Breast epithelium (tissue), 4 donors: ENCODE measurements around the gene PYGB. TPM values are rescaled to one million over a fixed set of nuclear protein-coding genes. Genes with fewer than 3 reads are reported as not detected.

Experiments
- DNase-seq, 2 donors: peaks; one replicate each; pipeline ENCODE4 v3.0.0-alpha.2; 2019; ENCODE audit warnings: low spot score in 2 of 2
- H3K27ac ChIP-seq, 2 donors: fragments of 200-600 bp; sonication (generic) in 1 of 2; one replicate each; pipeline ENCODE4 v1.5.1; 2016 to 2019; ENCODE audit warnings: mild to moderate bottlenecking in 1 of 2
- H3K27me3 ChIP-seq, 2 donors: fragments of 200-600 bp; sonication (generic) in 1 of 2; one replicate each; pipeline versions ENCODE4 v1.5.1 to v1.6.0; 2017 to 2019; ENCODE audit warnings: control low read depth in 1 of 2, mild to moderate bottlenecking in 1 of 2
- H3K36me3 ChIP-seq: fragments of 200-600 bp; one replicate; pipeline ENCODE4 v1.5.1; 2019
- H3K4me1 ChIP-seq, 2 donors: fragments of 200-600 bp; sonication (generic); one replicate each; pipeline ENCODE4 v1.5.1; 2016 to 2019; ENCODE audit warnings: control low read depth in 1 of 2
- H3K4me3 ChIP-seq, 3 donors: fragments of 200-600 bp; sonication (generic); 1 replicate in 2 of 3; 2 replicates in 1 of 3; pipeline ENCODE4 v1.5.1; 2016 to 2019; ENCODE audit warnings: mild to moderate bottlenecking in 3 of 3, moderate library complexity in 2 of 3
- H3K9me3 ChIP-seq, 2 donors: fragments of 200-600 bp; sonication (generic) in 1 of 2; one replicate each; pipeline ENCODE4 v1.5.1; 2016 to 2019; ENCODE audit warnings: control low read depth in 1 of 2
- POLR2A ChIP-seq: fragments of 450-650 bp; IDR thresholded peaks from one replicate; pipeline ENCODE4 v1.6.1; 2016; ENCODE audit warnings: antibody characterized with exemption, mild to moderate bottlenecking, moderate library complexity
- POLR2AphosphoS5 ChIP-seq, 3 donors: sonication (generic); formaldehyde crosslinking; IDR thresholded peaks; one replicate each; pipeline ENCODE4 v1.6.1; 2017; ENCODE audit warnings: antibody characterized with exemption in 3 of 3
- intact Hi-C: fragments of 100-400 bp; cut with DNase I; formaldehyde crosslinking; loops from one replicate; pipeline ENCODE4 v1.15.1; 2023; ENCODE audit warnings: low total_unique reads
- total RNA-seq, 3 donors: library from RNA; depleted of rRNA; stranded (reverse); fragments of >200 nt; gene quantifications; one replicate each; pipeline ENCODE4 v1.1.0, GENCODE V29; 2016
- TF ChIP-seq, protein P1 (sequence below), 3 donors: fragments of 450-650 bp; IDR thresholded peaks; one replicate each; pipeline ENCODE4 v1.5.1; 2016 to 2017; ENCODE audit warnings: antibody characterized with exemption in 3 of 3, mild to moderate bottlenecking in 3 of 3, moderate library complexity in 3 of 3

PYGB gene
- total RNA-seq, 3 donors from 2014 or later = 95.7 to 128 (median 121) TPM

DNA sequence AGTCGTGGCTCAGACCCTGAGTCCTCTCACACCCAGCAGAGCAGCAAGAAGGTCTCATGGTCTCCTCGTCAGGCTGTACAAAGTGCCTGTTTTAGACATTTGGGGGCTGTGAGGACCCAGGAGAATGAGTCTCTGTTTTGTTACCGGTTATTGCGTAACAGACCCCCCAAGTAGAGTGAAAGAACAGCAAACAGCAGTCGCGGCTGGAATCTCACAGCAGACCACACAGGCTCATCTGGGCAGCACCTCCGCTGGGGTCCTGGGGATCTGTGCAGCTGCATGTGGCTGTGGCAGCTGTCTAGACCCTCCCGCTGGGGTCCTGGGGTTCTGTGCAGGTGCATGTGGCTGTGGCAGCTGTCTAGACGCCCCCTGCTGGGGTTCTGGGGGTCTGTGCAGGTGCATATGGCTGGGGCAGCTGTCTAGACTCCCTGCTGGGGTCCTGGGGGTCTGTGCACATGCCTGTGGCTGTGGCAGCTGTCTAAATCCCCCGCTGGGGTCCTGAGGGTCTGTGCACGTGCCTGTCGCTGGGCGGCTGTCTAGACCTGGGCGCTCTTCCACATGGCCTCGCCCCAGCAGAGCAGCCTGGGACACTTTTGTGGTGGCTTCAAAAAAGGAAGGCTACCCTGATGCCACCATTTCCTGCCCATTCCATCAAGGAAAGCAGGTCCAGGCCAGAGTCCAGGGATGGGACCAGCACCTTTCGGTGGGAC, 27.7 kb upstream of the PYGB start:
- no peak overlapping the region for H3K27ac ChIP-seq
- no peak for DNase-seq

GRCh38 chr20:25220810-25221591, 26.9 kb upstream of the PYGB start:
- no peak overlapping the region for H3K27ac ChIP-seq
- H3K9me3 ChIP-seq = no peaks in the 10 kb centered on the region
- H3K4me1 ChIP-seq = no peaks in the 10 kb centered on the region
- TF ChIP-seq, protein P1, sequence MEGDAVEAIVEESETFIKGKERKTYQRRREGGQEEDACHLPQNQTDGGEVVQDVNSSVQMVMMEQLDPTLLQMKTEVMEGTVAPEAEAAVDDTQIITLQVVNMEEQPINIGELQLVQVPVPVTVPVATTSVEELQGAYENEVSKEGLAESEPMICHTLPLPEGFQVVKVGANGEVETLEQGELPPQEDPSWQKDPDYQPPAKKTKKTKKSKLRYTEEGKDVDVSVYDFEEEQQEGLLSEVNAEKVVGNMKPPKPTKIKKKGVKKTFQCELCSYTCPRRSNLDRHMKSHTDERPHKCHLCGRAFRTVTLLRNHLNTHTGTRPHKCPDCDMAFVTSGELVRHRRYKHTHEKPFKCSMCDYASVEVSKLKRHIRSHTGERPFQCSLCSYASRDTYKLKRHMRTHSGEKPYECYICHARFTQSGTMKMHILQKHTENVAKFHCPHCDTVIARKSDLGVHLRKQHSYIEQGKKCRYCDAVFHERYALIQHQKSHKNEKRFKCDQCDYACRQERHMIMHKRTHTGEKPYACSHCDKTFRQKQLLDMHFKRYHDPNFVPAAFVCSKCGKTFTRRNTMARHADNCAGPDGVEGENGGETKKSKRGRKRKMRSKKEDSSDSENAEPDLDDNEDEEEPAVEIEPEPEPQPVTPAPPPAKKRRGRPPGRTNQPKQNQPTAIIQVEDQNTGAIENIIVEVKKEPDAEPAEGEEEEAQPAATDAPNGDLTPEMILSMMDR (IDR thresholded peaks at IDR 0.05) = no peak
- TF ChIP-seq POLR2A = no peak
- TF ChIP-seq POLR2AphosphoS5 (IDR thresholded peaks at IDR 0.05) = no peak
- no peak for DNase-seq
- no peak overlapping the region for H3K4me3 ChIP-seq
- no peaks in the 10 kb centered on the region for H3K27me3 ChIP-seq
- peaks cover 4% of the 10 kb centered on the region for H3K36me3 ChIP-seq
- intact Hi-C loops = no loop called here

More for the DNA sequence above, 27.7 kb upstream of the PYGB start:
- Histone ChIP-seq H3K9me3 (no peaks in the 10 kb centered on the region), H3K4me1 (no peaks in the 10 kb centered on the region), H3K4me3 (no peak overlapping the region), H3K36me3 (peaks cover 10% of the 10 kb centered on the region), H3K27me3 (no peaks in the 10 kb centered on the region)
- intact Hi-C loops = no loop called here
- TF ChIP-seq POLR2AphosphoS5 (IDR thresholded peaks at IDR 0.05) = no peak
- TF ChIP-seq, protein P1 (IDR thresholded peaks at IDR 0.05) = no peak
- TF ChIP-seq POLR2A = no peak

- no peak overlapping the region for H3K4me3 ChIP-seq
- H3K27me3 ChIP-seq = no peaks in the 10 kb centered on the region
- H3K9me3 ChIP-seq = no peaks in the 10 kb centered on the region
- TF ChIP-seq, protein P1 (IDR thresholded peaks at IDR 0.05) = no peak
- TF ChIP-seq POLR2AphosphoS5 (IDR thresholded peaks at IDR 0.05) = no peak
- H3K36me3 ChIP-seq = peaks cover 4% of the 10 kb centered on the region
- H3K4me1 ChIP-seq = peaks cover 0 to 6% of the 10 kb centered on the region in 2 donors
- intact Hi-C loops = no loop called here
- no peak for DNase-seq
- H3K27ac ChIP-seq = peak overlapping the region in 1 of 2 donors; percentile 38
Measured at GRCh38 chr20:25221592-25222460, 26.1 kb upstream of the PYGB start.

DNA sequence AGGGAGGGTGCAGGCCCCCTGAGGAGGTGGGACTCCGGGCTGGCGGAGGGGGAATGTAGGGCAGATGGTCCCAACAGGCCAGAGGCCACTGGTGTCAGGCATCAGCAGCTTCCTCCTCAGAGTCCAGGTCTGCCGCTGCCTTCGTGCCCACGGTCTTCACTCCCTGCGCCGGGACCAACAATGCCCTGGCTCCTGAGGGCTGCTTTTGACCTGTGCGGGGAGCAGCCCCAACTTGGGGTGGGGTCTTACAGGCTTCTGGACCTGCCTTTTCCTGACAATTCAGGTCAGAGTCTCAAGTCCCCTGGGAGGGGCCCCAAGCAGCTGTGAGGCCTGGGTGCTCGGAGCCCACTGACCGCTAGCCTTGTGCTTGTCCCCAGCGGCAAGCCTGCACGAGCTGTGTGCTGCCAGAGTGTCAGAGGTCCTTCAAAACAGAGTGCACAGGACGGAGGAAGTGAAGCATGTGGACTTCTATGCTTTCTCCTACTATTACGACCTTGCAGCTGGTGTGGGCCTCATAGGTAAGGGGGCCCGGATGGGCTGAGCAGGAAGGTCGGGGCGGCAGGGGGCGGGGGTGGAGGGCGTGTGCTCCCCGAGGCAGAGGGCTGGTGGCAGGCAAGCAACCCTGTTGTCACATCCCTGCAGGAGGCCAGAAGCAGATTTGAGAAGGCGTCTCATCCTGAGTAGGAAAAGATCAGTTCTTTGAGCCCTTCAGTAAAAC, 25.3 kb upstream of the PYGB start:
- H3K36me3 ChIP-seq = peaks cover 4% of the 10 kb centered on the region
- H3K27me3 ChIP-seq = no peaks in the 10 kb centered on the region
- TF ChIP-seq POLR2AphosphoS5 (IDR thresholded peaks at IDR 0.05) (no peak), POLR2A (no peak)
- TF ChIP-seq, protein P1 (IDR thresholded peaks at IDR 0.05) = no peak
- DNase-seq = no peak
- H3K9me3 ChIP-seq = no peaks in the 10 kb centered on the region
- H3K4me3 ChIP-seq = no peak overlapping the region
- intact Hi-C loops = no loop called here
- H3K27ac ChIP-seq = peak overlapping the region in 1 of 2 donors; percentile 38
- H3K4me1 ChIP-seq = peaks cover 0 to 12% of the 10 kb centered on the region in 2 donors
